AG20443 (cell line): ENCODE measurements around the gene TSSC4.
"Not testable (repeated sequence)": the region's sequence is repeated elsewhere in the genome, so short reads cannot be mapped to it uniquely, and the experiment has no call there.

Experiments used
- DNase-seq: peaks from one replicate; pipeline ENCODE4 v3.0.0; 2012; ENCODE audit warnings: low spot score, mixed read lengths

Gene TSSC4

GRCh38 chr11:2400069-2400761, at the start of gene TSSC4:
TSSC4 (plus strand) TSS chr11:2400750; CDS start chr11:2402634, 1,884 bp downstream.
- DNase-seq: peak; percentile 99

- no peak for DNase-seq
Observed at GRCh38 chr11:2351701-2352100, 48.8 kb upstream of the TSSC4 start.

GRCh38 chr11:2352420-2352819, 48.1 kb upstream of the TSSC4 start:
- DNase-seq: no peak

GRCh38 chr11:2355000-2355644, 45.4 kb upstream of the TSSC4 start:
- no peak for DNase-seq

GRCh38 chr11:2357246-2357645, 43.3 kb upstream of the TSSC4 start:
- no peak for DNase-seq

- DNase-seq: not testable (repeated sequence)
Observed at GRCh38 chr11:2357651-2358050, 42.9 kb upstream of the TSSC4 start.

GRCh38 chr11:2358754-2359442, 41.7 kb upstream of the TSSC4 start:
- no peak for DNase-seq

- DNase-seq: no peak
Observed at GRCh38 chr11:2359557-2359956, 41.0 kb upstream of the TSSC4 start.

- no peak for DNase-seq
Observed at GRCh38 chr11:2360081-2360642, 40.4 kb upstream of the TSSC4 start.

- DNase-seq: no peak
Observed at GRCh38 chr11:2361565-2361964, 39.0 kb upstream of the TSSC4 start.

GRCh38 chr11:2362414-2362813, 38.1 kb upstream of the TSSC4 start:
- no peak for DNase-seq

GRCh38 chr11:2363130-2363529, 37.4 kb upstream of the TSSC4 start:
- DNase-seq: no peak

GRCh38 chr11:2363577-2364370, 36.8 kb upstream of the TSSC4 start:
- DNase-seq: no peak

- DNase-seq: not testable (repeated sequence)
Observed at GRCh38 chr11:2364386-2364785, 36.2 kb upstream of the TSSC4 start.

- DNase-seq: no peak
Observed at GRCh38 chr11:2365571-2366210, 34.9 kb upstream of the TSSC4 start.

GRCh38 chr11:2366276-2366675, 34.3 kb upstream of the TSSC4 start:
- no peak for DNase-seq

- no peak for DNase-seq
Observed at GRCh38 chr11:2366733-2367132, 33.8 kb upstream of the TSSC4 start.

- no peak for DNase-seq
Observed at GRCh38 chr11:2367266-2368160, 33.0 kb upstream of the TSSC4 start.

GRCh38 chr11:2368178-2368850, 32.2 kb upstream of the TSSC4 start:
- no peak for DNase-seq

GRCh38 chr11:2368851-2369180, 31.7 kb upstream of the TSSC4 start:
- DNase-seq: no peak
